Loucy (cell line): Measurements from ENCODE around the gene SLC7A6OS.
A peak's percentile ranks its signal among the peaks of the same experiment; 100 is the strongest.

Experiments
- H2AFZ ChIP-seq: fragments of 200-600 bp; sonication (generic); 2 replicates; pipeline ENCODE4 v1.6.0; 2016; ENCODE audit warnings: antibody characterized with exemption, mild to moderate bottlenecking, low read length, moderate library complexity
- H3F3A ChIP-seq: fragments of 200-600 bp; 2 replicates; pipeline ENCODE4 v1.6.0; 2016; ENCODE audit warnings: antibody characterized with exemption, low read depth, mild to moderate bottlenecking
- H3K27me3 ChIP-seq: fragments of 200-600 bp; sonication (generic); 2 replicates; pipeline ENCODE4 v1.6.1; 2014; ENCODE audit warnings: low read length, mild to moderate bottlenecking; ENCODE audit not compliant: insufficient read depth, poor library complexity, severe bottlenecking
- H3K36me3 ChIP-seq: fragments of 200-600 bp; sonication (generic); 2 replicates; pipeline ENCODE4 v1.6.1; 2016; ENCODE audit warnings: low read length; ENCODE audit not compliant: insufficient read depth
- H3K4me1 ChIP-seq: fragments of 200-600 bp; sonication (generic); 2 replicates; pipeline ENCODE4 v1.5.1; 2014; ENCODE audit warnings: low read length, mild to moderate bottlenecking; ENCODE audit not compliant: insufficient read depth, poor library complexity, severe bottlenecking
- H3K4me2 ChIP-seq: fragments of 200-600 bp; sonication (generic); 2 replicates; pipeline ENCODE4 v1.6.0; 2014; ENCODE audit warnings: antibody characterized with exemption, low read length, low read depth, mild to moderate bottlenecking; ENCODE audit not compliant: poor library complexity, severe bottlenecking
- H3K4me3 ChIP-seq: fragments of 200-600 bp; sonication (generic); 2 replicates; pipeline ENCODE4 v1.5.1; 2014; ENCODE audit warnings: low read length, mild to moderate bottlenecking, mixed read lengths; ENCODE audit not compliant: poor library complexity, severe bottlenecking
- H3K79me2 ChIP-seq: fragments of 200-600 bp; sonication (generic); 2 replicates; pipeline ENCODE4 v1.6.1; 2014; ENCODE audit warnings: low read length; ENCODE audit not compliant: insufficient read depth
- H3K9ac ChIP-seq: fragments of 200-600 bp; sonication (generic); 2 replicates; pipeline ENCODE4 v1.6.0; 2014; ENCODE audit warnings: mild to moderate bottlenecking, low read depth, low read length, moderate library complexity; ENCODE audit not compliant: poor library complexity, severe bottlenecking
- H3K9me2 ChIP-seq: fragments of 200-600 bp; sonication (generic); replicated peaks from 2 replicates; pipeline ENCODE4 v1.6.1; 2016; ENCODE audit warnings: low read depth, low read length, mixed read lengths
- H3K9me3 ChIP-seq: fragments of 200-600 bp; sonication (generic); 2 replicates; pipeline ENCODE4 v1.6.1; 2014; ENCODE audit warnings: mild to moderate bottlenecking, antibody characterized with exemption, low read length, low read depth; ENCODE audit not compliant: insufficient read depth
- H4K20me1 ChIP-seq: fragments of 200-600 bp; sonication (generic); 2 replicates; pipeline ENCODE4 v1.6.0; 2014; ENCODE audit warnings: antibody characterized with exemption, low read length, mild to moderate bottlenecking; ENCODE audit not compliant: insufficient read depth, poor library complexity, severe bottlenecking
- EZH2phosphoT487 ChIP-seq: fragments of 200-600 bp; IDR thresholded peaks from 2 replicates; pipeline ENCODE4 v1.6.1; 2018; ENCODE audit warnings: antibody characterized with exemption, mild to moderate bottlenecking, moderate library complexity, borderline replicate concordance
- TF ChIP-seq, protein P1 (sequence below): fragments of 200-600 bp; sonication (generic); conservative IDR thresholded peaks from 2 replicates; pipeline ENCODE4 v1.5.1; 2014; ENCODE audit warnings: mild to moderate bottlenecking, antibody characterized with exemption, low read length

The SLC7A6OS gene

GRCh38 chr16:68310437-68310773 lies 341 bp downstream of the SLC7A6OS start:
- peaks cover 22% of the 10 kb centered on the region for H4K20me1 ChIP-seq
- H3K9me3 ChIP-seq, result no peaks in the 10 kb centered on the region
- peak overlapping the region; percentile 75 for H2AFZ ChIP-seq
- H3K4me2 ChIP-seq, result peak overlapping the region; percentile 97
- no peaks in the 10 kb centered on the region for H3K9me2 ChIP-seq
- H3F3A ChIP-seq, result no peaks in the 10 kb centered on the region
- peaks cover 27% of the 10 kb centered on the region for H3K4me1 ChIP-seq
- H3K79me2 ChIP-seq, result peaks cover 90% of the 10 kb centered on the region
- peak overlapping the region; percentile 83 for H3K9ac ChIP-seq
- no peaks in the 10 kb centered on the region for H3K27me3 ChIP-seq
- TF ChIP-seq, protein P1, sequence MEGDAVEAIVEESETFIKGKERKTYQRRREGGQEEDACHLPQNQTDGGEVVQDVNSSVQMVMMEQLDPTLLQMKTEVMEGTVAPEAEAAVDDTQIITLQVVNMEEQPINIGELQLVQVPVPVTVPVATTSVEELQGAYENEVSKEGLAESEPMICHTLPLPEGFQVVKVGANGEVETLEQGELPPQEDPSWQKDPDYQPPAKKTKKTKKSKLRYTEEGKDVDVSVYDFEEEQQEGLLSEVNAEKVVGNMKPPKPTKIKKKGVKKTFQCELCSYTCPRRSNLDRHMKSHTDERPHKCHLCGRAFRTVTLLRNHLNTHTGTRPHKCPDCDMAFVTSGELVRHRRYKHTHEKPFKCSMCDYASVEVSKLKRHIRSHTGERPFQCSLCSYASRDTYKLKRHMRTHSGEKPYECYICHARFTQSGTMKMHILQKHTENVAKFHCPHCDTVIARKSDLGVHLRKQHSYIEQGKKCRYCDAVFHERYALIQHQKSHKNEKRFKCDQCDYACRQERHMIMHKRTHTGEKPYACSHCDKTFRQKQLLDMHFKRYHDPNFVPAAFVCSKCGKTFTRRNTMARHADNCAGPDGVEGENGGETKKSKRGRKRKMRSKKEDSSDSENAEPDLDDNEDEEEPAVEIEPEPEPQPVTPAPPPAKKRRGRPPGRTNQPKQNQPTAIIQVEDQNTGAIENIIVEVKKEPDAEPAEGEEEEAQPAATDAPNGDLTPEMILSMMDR, result no peak
- TF ChIP-seq EZH2phosphoT487, result no peak
- H3K4me3 ChIP-seq, result peak overlapping the region; percentile 98
- peaks cover 9% of the 10 kb centered on the region; the same call in 1 of the 2 replicates for H3K36me3 ChIP-seq

DNA sequence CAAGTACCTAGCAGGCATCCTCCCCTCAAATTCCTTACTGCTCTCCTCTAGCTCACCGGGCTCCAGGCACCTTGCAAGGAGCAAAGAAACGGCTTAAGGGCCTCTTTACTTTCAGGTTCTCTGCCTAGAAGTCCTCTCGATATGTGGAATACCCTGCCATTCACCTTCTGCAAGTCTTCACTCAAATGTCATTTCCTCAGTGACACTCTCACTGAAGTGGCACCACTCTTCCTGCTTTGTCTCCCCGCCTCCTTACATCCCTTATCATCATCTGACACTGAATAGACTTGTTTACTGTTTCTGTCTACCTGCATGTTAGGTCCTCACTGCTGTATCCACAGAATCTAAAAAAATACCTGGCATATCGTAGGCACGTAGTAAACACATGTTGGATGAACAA lies 947 bp downstream of the SLC7A6OS start:
- H3K4me1 ChIP-seq, result peaks cover 27% of the 10 kb centered on the region
- H3K9me2 ChIP-seq, result no peaks in the 10 kb centered on the region
- TF ChIP-seq, protein P1, result no peak
- TF ChIP-seq EZH2phosphoT487, result no peak
- no peaks in the 10 kb centered on the region for H3K27me3 ChIP-seq
- peaks cover 23% of the 10 kb centered on the region for H4K20me1 ChIP-seq
- H3K4me2 ChIP-seq, result peak overlapping the region; percentile 97
- peak overlapping the region; percentile 83 for H3K9ac ChIP-seq
- H3K9me3 ChIP-seq, result no peaks in the 10 kb centered on the region
- H3K4me3 ChIP-seq, result peak overlapping the region; percentile 98
- H3K79me2 ChIP-seq, result peaks cover 88% of the 10 kb centered on the region
- H2AFZ ChIP-seq, result 0 out of 2 replicates have a peak overlapping the region, but pooled peaks have one; percentile 75
- peaks cover 15% of the 10 kb centered on the region; the same call in 1 of the 2 replicates for H3K36me3 ChIP-seq
- H3F3A ChIP-seq, result no peaks in the 10 kb centered on the region

GRCh38 chr16:68306633-68307032 lies 4.1 kb downstream of the SLC7A6OS start:
- Histone ChIP-seq H3K4me2 (peak overlapping the region; percentile 22), H4K20me1 (peaks cover 23% of the 10 kb centered on the region), H3K9me3 (no peaks in the 10 kb centered on the region), H3K9me2 (no peaks in the 10 kb centered on the region), H3K27me3 (no peaks in the 10 kb centered on the region), H3K4me1 (peaks cover 19% of the 10 kb centered on the region), H3K9ac (peak overlapping the region; percentile 19), H3K79me2 (peaks cover 59% of the 10 kb centered on the region), H3K4me3 (no peak overlapping the region), H2AFZ (no peak overlapping the region), H3K36me3 (peaks cover 40% of the 10 kb centered on the region), H3F3A (no peaks in the 10 kb centered on the region)
- TF ChIP-seq EZH2phosphoT487, result no peak
- TF ChIP-seq, protein P1, result no peak
